HCT116 (cell line): ENCODE results near the gene OR51B5. TPM values are rescaled to one million over a fixed set of nuclear protein-coding genes. Genes with fewer than 3 reads are reported as not detected.

Experiments used
- ATAC-seq: fragments of 200-7000 bp; cut with Tn5 transposase; 2 replicates; pipeline ENCODE4 v1.9.1; 2020; ENCODE audit warnings: mild to moderate bottlenecking, moderate library complexity
- BruUV-seq: library from RNA; stranded (reverse); fragments of 400-500 nt; replicated peaks from 2 replicates; lab custom pipeline; 2021; lab: Mats Ljungman, UMichigan
- CTCF ChIA-PET: fragments of 300-600 bp; sonication (Branson Sonifier 250); formaldehyde crosslinking; loops from one replicate; lab custom pipeline; 2021; ENCODE audit warnings: antibody characterized with exemption; lab: Charles Lee
- POLR2A ChIA-PET: fragments of 300-600, 350-600 bp; sonication (Branson Sonifier 250); formaldehyde crosslinking; loops from one replicate; lab custom pipeline; 2021; ENCODE audit warnings: antibody characterized with exemption; lab: Charles Lee
- RAD21 ChIA-PET, 2 experiments: fragments of 300-600 bp; sonication (Branson Sonifier 250); formaldehyde crosslinking; loops; one replicate each; lab custom pipeline; 2023; ENCODE audit warnings: low total read pairs in 2 of 2; ENCODE audit not compliant: uncharacterized antibody in 2 of 2, unreplicated experiment in 2 of 2, low non-redundant PET in 1 of 2; lab: Charles Lee
- DNase-seq: peaks from one replicate; pipeline ENCODE4 v3.0.0-alpha.2; 2010; ENCODE audit warnings: low read depth, low spot score
- H2AFZ ChIP-seq: fragments of 200-600 bp; shearing (Covaris generic), sonication (generic); 2 replicates; pipeline ENCODE4 v1.6.1; 2017; ENCODE audit warnings: low read depth, mixed run types, mixed read lengths, antibody characterized with exemption, low read length; ENCODE audit not compliant: poor library complexity, severe bottlenecking
- H3K27ac ChIP-seq: 2 replicates; pipeline ENCODE4 v1.5.1; 2012; ENCODE audit warnings: low read depth, low read length
- H3K27me3 ChIP-seq: fragments of 200-600 bp; sonication (generic); 2 replicates; pipeline ENCODE4 v1.6.1; 2016; ENCODE audit warnings: mixed run types, low read length, mixed read lengths; ENCODE audit not compliant: insufficient read depth
- H3K36me3 ChIP-seq, 2 experiments: fragments of 200-500 bp in 1 of 2; fragments of 200-600 bp in 1 of 2; sonication (Bioruptor generic) in 1 of 2; sonication (generic) in 1 of 2; 2 replicates each; pipeline versions ENCODE4 v1.5.1 to v1.6.1; 2014 to 2016; ENCODE audit warnings: low read length in 2 of 2, inconsistent platforms in 1 of 2, mixed read lengths in 1 of 2, mixed run types in 1 of 2; ENCODE audit not compliant: insufficient read depth in 2 of 2, control insufficient read depth in 1 of 2
- H3K4me1 ChIP-seq, 2 experiments: fragments of 200-600 bp in 1 of 2; sonication (generic) in 1 of 2; 2 replicates each; pipeline versions ENCODE4 v1.5.1 to v1.6.1; 2012 to 2017; ENCODE audit warnings: low read length in 2 of 2, inconsistent platforms in 1 of 2, mild to moderate bottlenecking in 1 of 2, mixed read lengths in 1 of 2, mixed run types in 1 of 2, moderate library complexity in 1 of 2; ENCODE audit not compliant: insufficient read depth in 2 of 2, control insufficient read depth in 1 of 2
- H3K4me2 ChIP-seq: fragments of 200-600 bp; sonication (generic); 2 replicates; pipeline ENCODE4 v1.6.1; 2017; ENCODE audit warnings: mixed run types, low read length, mixed read lengths
- H3K4me3 ChIP-seq, 2 experiments: fragments of 200-600 bp in 1 of 2; sonication (generic) in 1 of 2; replicated peaks in 1 of 2; 2 replicates each; pipeline ENCODE4 v1.5.1; 2011 to 2016; ENCODE audit warnings: low read length in 2 of 2, control low read depth in 1 of 2, low read depth in 1 of 2, mild to moderate bottlenecking in 1 of 2, mixed read lengths in 1 of 2, mixed run types in 1 of 2
- H3K79me2 ChIP-seq: fragments of 200-600 bp; sonication (generic); 2 replicates; pipeline ENCODE4 v1.6.1; 2017; ENCODE audit warnings: mild to moderate bottlenecking, mixed run types, low read length, moderate library complexity, mixed read lengths; ENCODE audit not compliant: insufficient read depth
- H3K9ac ChIP-seq: fragments of 200-600 bp; sonication (generic); 2 replicates; pipeline ENCODE4 v1.6.1; 2016; ENCODE audit warnings: low read length, mixed read lengths
- H3K9me2 ChIP-seq: fragments of 200-600 bp; sonication (generic), shearing (Covaris generic); 2 replicates; pipeline ENCODE4 v1.6.1; 2017; ENCODE audit warnings: mixed run types, mild to moderate bottlenecking, moderate library complexity; ENCODE audit not compliant: insufficient read depth
- H3K9me3 ChIP-seq, 2 experiments: fragments of 200-500 bp in 1 of 2; fragments of 200-600 bp in 1 of 2; sonication (Bioruptor generic) in 1 of 2; sonication (generic) in 1 of 2; 2 replicates each; pipeline ENCODE4 v1.6.1; 2014 to 2017; ENCODE audit warnings: low read length in 2 of 2, mixed read lengths in 2 of 2, inconsistent platforms in 1 of 2, low read depth in 1 of 2, mild to moderate bottlenecking in 1 of 2, mixed run types in 1 of 2, moderate library complexity in 1 of 2; ENCODE audit not compliant: control insufficient read depth in 1 of 2, insufficient read depth in 1 of 2
- H4K20me1 ChIP-seq: fragments of 200-600 bp; sonication (generic), shearing (Covaris generic); 2 replicates; pipeline ENCODE4 v1.6.1; 2017; ENCODE audit warnings: mixed run types, mild to moderate bottlenecking, moderate library complexity; ENCODE audit not compliant: insufficient read depth
- CEBPB ChIP-seq: IDR thresholded peaks from 2 replicates; pipeline ENCODE4 v1.6.1; 2012; ENCODE audit warnings: low read depth
- EGR1 ChIP-seq: IDR thresholded peaks from 2 replicates; pipeline ENCODE4 v1.6.1; 2012; ENCODE audit warnings: low read depth
- ELF1 ChIP-seq: IDR thresholded peaks from 2 replicates; pipeline ENCODE4 v1.6.1; 2012; ENCODE audit warnings: low read depth, borderline replicate concordance
- EZH2 ChIP-seq: fragments of 200-600 bp; sonication (generic); IDR thresholded peaks from 2 replicates; pipeline ENCODE4 v1.6.1; 2017; ENCODE audit warnings: antibody characterized with exemption, mixed run types
- EZH2phosphoT487 ChIP-seq: fragments of 200-600 bp; IDR thresholded peaks from 2 replicates; pipeline ENCODE4 v1.6.1; 2018; ENCODE audit warnings: antibody characterized with exemption, borderline replicate concordance
- FOSL1 ChIP-seq: IDR thresholded peaks from 2 replicates; pipeline ENCODE4 v1.6.1; 2012; ENCODE audit warnings: low read depth
- MAX ChIP-seq: IDR thresholded peaks from 2 replicates; pipeline ENCODE4 v1.6.1; 2012
- POLR2A ChIP-seq: IDR thresholded peaks from 2 replicates; pipeline ENCODE4 v1.7.0; 2011; ENCODE audit warnings: borderline replicate concordance; ENCODE audit not compliant: insufficient read depth, insufficient read length; ENCODE audit errors: extremely low read depth
- POLR2AphosphoS5 ChIP-seq: IDR thresholded peaks from 2 replicates; pipeline ENCODE4 v1.6.1; 2011; ENCODE audit warnings: mild to moderate bottlenecking, low read depth, low read length, moderate library complexity
- SP1 ChIP-seq: IDR thresholded peaks from 2 replicates; pipeline ENCODE4 v1.6.1; 2012; ENCODE audit warnings: low read depth
- SRF ChIP-seq: IDR thresholded peaks from 2 replicates; pipeline ENCODE4 v1.6.1; 2012; ENCODE audit warnings: low read depth
- TCF7L2 ChIP-seq: IDR thresholded peaks from 2 replicates; pipeline ENCODE4 v1.7.0; 2011; ENCODE audit warnings: borderline replicate concordance, inconsistent platforms; ENCODE audit not compliant: insufficient read depth, insufficient read length; ENCODE audit errors: extremely low read depth
- YY1 ChIP-seq: IDR thresholded peaks from 2 replicates; pipeline ENCODE4 v1.6.1; 2011; ENCODE audit warnings: low read length, low read depth, moderate library complexity, mild to moderate bottlenecking; ENCODE audit not compliant: insufficient replicate concordance; ENCODE audit errors: extremely low read depth
- ZFX ChIP-seq: fragments of 450-650 bp; IDR thresholded peaks from 2 replicates; pipeline ENCODE4 v1.6.1; 2017
- ZNF274 ChIP-seq: fragments of 200-500 bp; sonication (Bioruptor generic); IDR thresholded peaks from 2 replicates; pipeline ENCODE4 v1.6.1; 2014; ENCODE audit warnings: mild to moderate bottlenecking, low read depth, low read length, inconsistent platforms
- intact Hi-C: fragments of 100-400 bp; cut with micrococcal nuclease; formaldehyde crosslinking; loops from 2 replicates; pipeline ENCODE4 v1.10.0; 2022
- total RNA-seq: library from RNA; stranded (reverse); gene quantifications from one replicate; pipeline ENCODE4 v1.2.1, GENCODE V29; 2021; ENCODE audit not compliant: unreplicated experiment
- TF ChIP-seq, protein P1 (sequence below), 3 experiments: fragments of 200-600 bp in 1 of 3; sonication (generic) in 1 of 3; IDR thresholded peaks in 2 of 3; conservative IDR thresholded peaks in 1 of 3; 2 replicates each; pipeline ENCODE4 v1.5.1; 2012 to 2017; ENCODE audit warnings: low read depth in 2 of 3, low read length in 2 of 3, antibody characterized with exemption in 1 of 3, borderline replicate concordance in 1 of 3, control low read depth in 1 of 3, mild to moderate bottlenecking in 1 of 3, mixed read lengths in 1 of 3, mixed run types in 1 of 3, moderate library complexity in 1 of 3; ENCODE audit not compliant: insufficient read depth in 1 of 3
- TF ChIP-seq, protein P2 (sequence below): IDR thresholded peaks from 2 replicates; pipeline ENCODE4 v1.6.1; 2012; ENCODE audit warnings: low read depth
- TF ChIP-seq, protein P3 (sequence below): IDR thresholded peaks from 2 replicates; pipeline ENCODE4 v1.6.1; 2011; ENCODE audit warnings: mild to moderate bottlenecking, low read length, moderate library complexity; ENCODE audit not compliant: insufficient replicate concordance; ENCODE audit errors: extremely low read depth

Gene OR51B5
- total RNA-seq, 1 experiment from 2014 or later: 140 TPM

DNA sequence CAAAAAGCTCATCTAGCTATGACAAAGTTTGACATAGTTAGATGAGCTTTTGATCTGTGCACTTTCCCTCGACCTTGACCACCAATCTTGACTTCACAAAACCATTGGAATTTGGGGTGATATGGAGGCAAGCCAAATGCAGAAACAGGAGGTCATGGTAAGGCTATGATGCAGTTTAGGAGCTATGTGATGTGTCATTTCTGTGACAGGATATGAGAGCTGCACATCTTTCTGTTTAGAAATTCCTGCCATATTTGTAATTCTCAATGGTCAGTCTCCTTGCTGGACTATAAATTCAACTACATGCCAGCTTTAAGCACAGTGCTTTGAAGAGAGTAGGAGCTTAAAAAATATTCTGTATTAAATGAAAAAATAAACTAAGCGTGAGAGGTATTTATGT lies 20.9 kb upstream of the OR51B5 start (continued):
- TF ChIP-seq EGR1 (no peak), ZFX (no peak), MAX (no peak), SRF (no peak), FOSL1 (no peak)
- TF ChIP-seq, all 23 proteins: peak for 0

DNA sequence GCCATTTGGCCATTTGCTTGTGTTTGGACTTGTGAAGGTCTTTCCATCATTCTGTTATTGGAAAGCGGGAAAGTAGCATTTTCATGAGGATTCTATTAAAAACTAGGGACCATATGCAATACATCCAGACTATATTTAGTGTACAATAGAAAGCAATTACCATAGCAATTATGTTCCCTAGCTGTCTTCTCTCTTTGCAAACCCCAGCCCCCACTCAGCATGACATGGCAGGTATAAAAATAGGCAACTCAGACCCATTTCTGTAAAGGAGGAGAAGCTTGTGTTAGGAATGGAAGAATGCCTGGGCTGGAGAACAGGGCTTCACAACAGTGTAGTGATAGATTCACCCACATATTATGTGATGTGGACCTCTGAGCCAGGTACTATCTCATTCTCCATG lies 20.4 kb upstream of the OR51B5 start:
- no peaks in the 10 kb centered on the region for H3K27me3 ChIP-seq
- no peak for DNase-seq
- no peak overlapping the region for H2AFZ ChIP-seq
- intact Hi-C loops: no loop called here
- peaks cover 91% of the 10 kb centered on the region for H3K79me2 ChIP-seq
- H3K9me2 ChIP-seq: no peaks in the 10 kb centered on the region
- H4K20me1 ChIP-seq: peaks cover 21% of the 10 kb centered on the region; the same call in 1 of the 2 replicates
- peaks cover 3 to 70% of the 10 kb centered on the region in 2 experiments; a peak in 2 of 4 replicates for H3K4me1 ChIP-seq
- no TSS peak for BruUV-seq
- no peak overlapping the region for H3K4me2 ChIP-seq
- ChIA-PET CTCF (no interaction called here), POLR2A (no interaction called here), RAD21 (no interaction called here)
- no peak for ATAC-seq
- H3K36me3 ChIP-seq: peaks cover 0 to 54% of the 10 kb centered on the region in 2 experiments; a peak in 2 of 4 replicates
- no peak overlapping the region for H3K27ac ChIP-seq
- H3K4me3 ChIP-seq: no peak overlapping the region
- no peak overlapping the region for H3K9ac ChIP-seq
- no peaks in the 10 kb centered on the region for H3K9me3 ChIP-seq
- TF ChIP-seq POLR2AphosphoS5 (no peak), ELF1 (no peak), CEBPB (no peak), MAX (no peak), POLR2A (no peak), EZH2phosphoT487 (no peak), SRF (no peak), TCF7L2 (no peak), EZH2 (no peak), ZNF274 (no peak), SP1 (no peak), YY1 (no peak), ZFX (no peak)
- TF ChIP-seq, protein P1, sequence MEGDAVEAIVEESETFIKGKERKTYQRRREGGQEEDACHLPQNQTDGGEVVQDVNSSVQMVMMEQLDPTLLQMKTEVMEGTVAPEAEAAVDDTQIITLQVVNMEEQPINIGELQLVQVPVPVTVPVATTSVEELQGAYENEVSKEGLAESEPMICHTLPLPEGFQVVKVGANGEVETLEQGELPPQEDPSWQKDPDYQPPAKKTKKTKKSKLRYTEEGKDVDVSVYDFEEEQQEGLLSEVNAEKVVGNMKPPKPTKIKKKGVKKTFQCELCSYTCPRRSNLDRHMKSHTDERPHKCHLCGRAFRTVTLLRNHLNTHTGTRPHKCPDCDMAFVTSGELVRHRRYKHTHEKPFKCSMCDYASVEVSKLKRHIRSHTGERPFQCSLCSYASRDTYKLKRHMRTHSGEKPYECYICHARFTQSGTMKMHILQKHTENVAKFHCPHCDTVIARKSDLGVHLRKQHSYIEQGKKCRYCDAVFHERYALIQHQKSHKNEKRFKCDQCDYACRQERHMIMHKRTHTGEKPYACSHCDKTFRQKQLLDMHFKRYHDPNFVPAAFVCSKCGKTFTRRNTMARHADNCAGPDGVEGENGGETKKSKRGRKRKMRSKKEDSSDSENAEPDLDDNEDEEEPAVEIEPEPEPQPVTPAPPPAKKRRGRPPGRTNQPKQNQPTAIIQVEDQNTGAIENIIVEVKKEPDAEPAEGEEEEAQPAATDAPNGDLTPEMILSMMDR (IDR thresholded peaks at IDR 0.05 in 2 of 3, conservative IDR thresholded peaks at IDR 0.05 in 1 of 3; ENCODE audit: borderline replicate concordance in 1 of 3, insufficient read depth in 1 of 3, low read depth in 2 of 3, low read length in 2 of 3): no peak
- TF ChIP-seq, protein P2, sequence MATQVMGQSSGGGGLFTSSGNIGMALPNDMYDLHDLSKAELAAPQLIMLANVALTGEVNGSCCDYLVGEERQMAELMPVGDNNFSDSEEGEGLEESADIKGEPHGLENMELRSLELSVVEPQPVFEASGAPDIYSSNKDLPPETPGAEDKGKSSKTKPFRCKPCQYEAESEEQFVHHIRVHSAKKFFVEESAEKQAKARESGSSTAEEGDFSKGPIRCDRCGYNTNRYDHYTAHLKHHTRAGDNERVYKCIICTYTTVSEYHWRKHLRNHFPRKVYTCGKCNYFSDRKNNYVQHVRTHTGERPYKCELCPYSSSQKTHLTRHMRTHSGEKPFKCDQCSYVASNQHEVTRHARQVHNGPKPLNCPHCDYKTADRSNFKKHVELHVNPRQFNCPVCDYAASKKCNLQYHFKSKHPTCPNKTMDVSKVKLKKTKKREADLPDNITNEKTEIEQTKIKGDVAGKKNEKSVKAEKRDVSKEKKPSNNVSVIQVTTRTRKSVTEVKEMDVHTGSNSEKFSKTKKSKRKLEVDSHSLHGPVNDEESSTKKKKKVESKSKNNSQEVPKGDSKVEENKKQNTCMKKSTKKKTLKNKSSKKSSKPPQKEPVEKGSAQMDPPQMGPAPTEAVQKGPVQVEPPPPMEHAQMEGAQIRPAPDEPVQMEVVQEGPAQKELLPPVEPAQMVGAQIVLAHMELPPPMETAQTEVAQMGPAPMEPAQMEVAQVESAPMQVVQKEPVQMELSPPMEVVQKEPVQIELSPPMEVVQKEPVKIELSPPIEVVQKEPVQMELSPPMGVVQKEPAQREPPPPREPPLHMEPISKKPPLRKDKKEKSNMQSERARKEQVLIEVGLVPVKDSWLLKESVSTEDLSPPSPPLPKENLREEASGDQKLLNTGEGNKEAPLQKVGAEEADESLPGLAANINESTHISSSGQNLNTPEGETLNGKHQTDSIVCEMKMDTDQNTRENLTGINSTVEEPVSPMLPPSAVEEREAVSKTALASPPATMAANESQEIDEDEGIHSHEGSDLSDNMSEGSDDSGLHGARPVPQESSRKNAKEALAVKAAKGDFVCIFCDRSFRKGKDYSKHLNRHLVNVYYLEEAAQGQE: no peak
- TF ChIP-seq, protein P3, sequence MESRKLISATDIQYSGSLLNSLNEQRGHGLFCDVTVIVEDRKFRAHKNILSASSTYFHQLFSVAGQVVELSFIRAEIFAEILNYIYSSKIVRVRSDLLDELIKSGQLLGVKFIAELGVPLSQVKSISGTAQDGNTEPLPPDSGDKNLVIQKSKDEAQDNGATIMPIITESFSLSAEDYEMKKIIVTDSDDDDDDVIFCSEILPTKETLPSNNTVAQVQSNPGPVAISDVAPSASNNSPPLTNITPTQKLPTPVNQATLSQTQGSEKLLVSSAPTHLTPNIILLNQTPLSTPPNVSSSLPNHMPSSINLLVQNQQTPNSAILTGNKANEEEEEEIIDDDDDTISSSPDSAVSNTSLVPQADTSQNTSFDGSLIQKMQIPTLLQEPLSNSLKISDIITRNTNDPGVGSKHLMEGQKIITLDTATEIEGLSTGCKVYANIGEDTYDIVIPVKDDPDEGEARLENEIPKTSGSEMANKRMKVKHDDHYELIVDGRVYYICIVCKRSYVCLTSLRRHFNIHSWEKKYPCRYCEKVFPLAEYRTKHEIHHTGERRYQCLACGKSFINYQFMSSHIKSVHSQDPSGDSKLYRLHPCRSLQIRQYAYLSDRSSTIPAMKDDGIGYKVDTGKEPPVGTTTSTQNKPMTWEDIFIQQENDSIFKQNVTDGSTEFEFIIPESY: no peak
